Stimulated activated CD8-positive, alpha-beta memory T cell treated with anti-CD3 and anti-CD28 coated beads, Interleukin-7, amount 100 ng/mL, for 4 hours (primary cell): Measurements from ENCODE around the gene MBP.
"Not testable (repeated sequence)": the region's sequence is repeated elsewhere in the genome, so short reads cannot be mapped to it uniquely, and the experiment has no call there.

ENCODE experiments used
- DNase-seq, 2 donors: peaks; one replicate each; pipeline ENCODE4 v3.0.0-alpha.2; 2020; ENCODE audit warnings: low read depth in 2 of 2

The MBP gene

DNA sequence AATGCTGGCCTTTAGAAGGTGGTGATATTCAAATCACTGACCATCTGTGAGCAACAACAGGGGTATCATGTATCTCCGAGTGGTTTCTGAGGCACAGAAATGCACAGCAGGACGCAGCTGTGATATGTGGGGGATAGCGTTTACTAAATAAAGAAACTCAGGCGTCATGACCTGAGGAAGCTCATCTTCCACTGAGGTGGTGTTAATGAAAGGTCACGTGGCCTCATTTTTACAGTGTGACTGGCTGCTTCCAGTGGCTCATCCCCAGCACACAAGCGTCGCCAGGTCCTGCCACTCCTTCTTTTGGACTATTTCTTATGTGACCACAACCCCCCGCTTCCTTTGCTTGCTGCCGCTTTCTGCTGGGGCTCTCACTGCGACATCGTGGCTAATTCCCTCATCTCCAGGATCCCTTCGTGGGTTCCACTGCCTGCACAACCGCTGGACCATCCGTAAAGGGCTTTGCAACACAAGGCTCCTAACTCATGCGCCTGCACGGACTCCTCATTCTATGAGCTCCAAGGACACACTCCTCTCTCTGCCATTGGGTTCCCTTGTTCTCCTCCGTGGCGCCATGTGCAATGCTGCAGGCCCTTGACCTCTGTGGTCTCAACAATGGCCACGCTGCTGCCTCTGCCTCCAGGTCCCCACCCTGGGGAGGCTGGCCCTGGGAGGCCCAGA is 109.3 kb downstream of the MBP start:
- DNase-seq: no peak

GRCh38 chr18:77022556-77022955 is 110.0 kb downstream of the MBP start:
- no peak for DNase-seq

GRCh38 chr18:77022116-77022515 is 110.5 kb downstream of the MBP start:
- DNase-seq: no peak

DNA sequence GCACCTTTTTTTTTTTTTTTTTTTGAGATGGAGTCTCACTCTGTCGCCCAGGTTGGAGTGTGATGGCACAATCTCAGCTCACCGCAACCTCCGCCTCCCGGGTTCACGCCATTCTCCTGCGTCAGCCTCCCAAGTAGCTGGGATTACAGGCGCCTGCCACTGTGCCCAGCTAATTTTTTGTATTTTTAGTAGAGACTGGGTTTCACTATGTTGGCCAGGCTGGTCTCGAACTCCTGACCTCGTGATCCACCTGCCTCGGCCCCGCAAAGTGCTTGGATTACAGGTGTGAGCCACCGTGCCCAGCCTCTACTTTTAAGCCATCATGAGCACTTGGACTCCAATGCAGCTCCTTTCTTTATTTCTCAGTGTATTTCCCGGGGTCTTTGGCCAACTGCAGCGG is 111.1 kb downstream of the MBP start:
- DNase-seq: not testable (repeated sequence)

DNA sequence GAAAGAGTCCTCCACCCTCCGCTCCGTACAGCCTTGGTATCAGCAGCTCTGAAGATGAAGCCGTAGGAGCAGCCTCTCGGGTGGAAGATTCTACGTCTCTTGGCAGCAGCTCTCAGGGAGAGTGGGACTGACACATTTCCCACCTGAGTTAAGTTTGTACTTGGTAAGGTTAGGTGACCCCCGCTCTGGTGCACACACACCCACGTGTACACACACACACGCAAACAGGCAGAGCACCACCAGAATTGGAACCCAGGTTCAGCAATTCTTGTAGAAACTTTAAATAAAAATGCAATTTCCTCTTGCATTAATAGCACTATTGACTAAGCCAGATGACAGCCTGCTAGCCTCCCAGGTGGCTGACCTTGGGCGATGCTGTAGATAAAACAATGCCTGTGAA is 111.5 kb downstream of the MBP start:
- DNase-seq: no peak

DNA sequence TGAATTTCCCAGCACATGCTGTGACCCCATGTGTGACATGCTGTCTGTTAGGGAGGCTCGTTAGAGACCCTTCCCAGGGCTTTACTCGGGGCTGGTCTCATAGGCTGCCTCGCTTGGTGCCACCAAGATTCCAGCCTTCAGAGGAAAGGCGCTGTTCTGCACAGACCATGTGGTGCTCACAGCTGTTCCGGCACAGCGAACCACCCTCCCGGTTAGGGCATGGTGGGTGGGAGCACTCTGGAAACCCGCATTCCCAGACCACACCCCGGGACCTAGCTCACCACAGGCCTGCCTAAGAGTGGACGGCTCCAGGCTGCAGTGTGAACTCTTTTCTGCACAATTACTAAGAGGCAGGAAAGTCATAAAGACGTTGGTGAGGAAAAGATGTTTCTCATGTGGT is 112.0 kb downstream of the MBP start:
- no peak for DNase-seq

DNA sequence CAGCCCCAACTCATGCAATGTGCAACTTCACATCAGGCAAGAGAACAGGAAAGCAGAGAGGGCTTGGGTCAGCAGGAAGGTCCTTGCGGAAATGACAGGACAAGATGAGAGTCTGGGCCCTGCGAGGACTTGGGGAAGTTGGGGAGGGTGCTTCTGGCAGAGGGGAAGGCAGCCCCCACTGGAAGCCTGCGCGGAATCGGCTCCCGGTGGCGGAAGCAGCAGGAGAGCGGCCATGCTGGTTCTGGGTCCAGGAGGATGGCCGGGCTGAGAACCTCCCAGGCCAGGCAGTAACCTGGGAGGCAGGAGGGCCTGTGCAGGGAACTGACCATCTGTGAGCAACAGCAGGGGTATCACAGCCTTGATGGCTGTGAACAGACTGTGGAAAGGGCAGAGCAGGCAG is 112.9 kb downstream of the MBP start:
- DNase-seq: no peak

DNA sequence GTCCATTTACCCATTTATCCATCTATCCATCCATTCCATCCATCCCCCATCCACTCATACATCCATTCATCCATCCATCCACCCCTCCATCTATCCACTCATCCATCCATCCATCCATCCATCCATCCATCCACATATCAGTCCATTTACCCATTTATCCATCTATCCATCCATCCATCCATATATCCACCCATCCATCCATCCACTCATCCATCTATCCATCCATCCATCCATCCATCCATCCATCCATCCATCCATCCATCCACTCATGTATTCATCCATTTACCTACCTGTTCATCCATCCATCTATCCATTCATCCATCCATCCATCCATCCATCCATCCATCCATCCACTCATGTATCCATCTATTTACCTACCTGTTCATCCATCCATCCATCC is 113.9 kb downstream of the MBP start:
- not testable (repeated sequence) for DNase-seq

- DNase-seq: no peak
These were observed 115.2 kb downstream of the MBP start for GRCh38 chr18:77017355-77017754.

DNA sequence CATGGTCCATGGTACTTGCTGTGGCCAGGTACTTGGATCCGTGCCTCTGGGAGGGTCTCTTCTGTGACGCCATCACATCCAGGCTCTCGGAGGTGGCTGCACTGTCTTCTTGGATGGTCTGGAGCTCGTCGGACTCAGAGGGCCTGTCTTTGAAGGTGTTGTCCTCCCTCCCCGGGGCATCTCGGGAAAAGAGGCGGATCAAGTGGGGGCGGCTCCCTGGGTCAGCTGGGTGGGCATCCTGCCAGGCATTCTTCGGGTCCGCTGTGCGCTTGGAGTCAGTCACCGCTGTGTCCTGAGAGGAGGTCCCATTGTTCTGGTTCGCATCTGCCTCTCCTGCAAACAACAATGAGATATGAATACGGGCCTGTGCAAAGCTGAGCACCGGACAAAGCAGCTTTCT is 115.6 kb downstream of the MBP start:
- no peak for DNase-seq

DNA sequence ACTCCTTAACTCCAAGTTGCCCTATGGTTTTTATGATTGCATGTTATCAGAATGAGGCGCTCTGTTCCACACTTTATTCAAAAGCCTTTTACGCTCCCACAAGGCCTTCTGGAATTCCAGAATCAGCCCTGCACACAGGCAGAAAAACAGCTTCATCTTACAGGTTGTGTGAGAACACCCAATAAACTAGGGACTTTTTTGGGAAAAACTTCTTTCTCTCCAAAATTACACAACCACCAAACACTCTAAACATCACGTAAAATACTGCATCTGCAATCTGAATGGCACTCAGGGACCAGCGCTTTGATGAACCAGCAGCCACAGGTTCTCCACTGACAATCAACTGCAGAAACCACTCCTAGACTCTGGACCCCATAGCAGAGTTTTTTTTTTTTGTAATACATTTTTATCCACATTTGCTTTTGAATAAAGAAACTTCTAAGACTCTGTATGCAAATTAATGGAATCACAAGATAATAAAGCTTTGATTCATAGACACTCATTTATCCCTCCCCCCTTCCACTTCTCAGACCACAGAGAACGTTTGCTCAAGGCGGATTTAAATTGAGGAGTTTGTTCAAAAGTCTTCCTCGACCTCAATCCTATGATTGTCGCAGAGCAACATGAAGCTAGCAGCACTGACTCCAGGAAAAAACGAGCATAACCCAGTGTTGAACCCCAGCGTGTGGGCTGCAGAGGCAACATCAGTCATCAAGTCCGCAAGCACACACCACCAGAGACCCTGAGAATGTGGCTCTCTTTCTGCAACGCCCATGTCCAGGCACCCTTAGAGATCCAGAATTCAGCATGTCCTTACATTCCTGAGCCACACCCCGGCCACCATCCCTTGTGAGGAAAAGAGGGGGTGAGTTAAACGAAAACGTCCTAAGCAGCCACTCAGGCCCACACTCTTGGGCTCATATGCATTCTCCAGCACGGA is 116.5 kb downstream of the MBP start:
- no peak for DNase-seq

DNA sequence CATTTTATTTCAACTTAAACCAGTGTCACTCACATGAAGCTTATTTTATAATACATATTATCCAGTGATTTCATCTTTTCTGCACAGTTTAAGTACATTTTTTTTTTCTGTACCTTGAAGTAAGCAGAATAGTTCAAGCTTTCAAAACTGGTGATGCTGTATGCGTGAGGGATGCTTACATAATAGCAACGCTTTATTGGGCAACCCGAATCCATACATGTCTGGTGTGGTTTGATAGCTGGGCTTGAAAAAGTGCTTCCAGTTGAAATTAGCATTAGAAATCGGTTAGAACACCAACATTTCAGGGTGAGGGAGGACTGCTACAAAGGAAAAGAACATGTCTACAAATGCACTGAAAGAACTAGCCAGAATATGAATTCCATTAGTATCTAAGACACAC is 117.4 kb downstream of the MBP start:
- no peak for DNase-seq

GRCh38 chr18:77014538-77014937 is 118.0 kb downstream of the MBP start:
- no peak for DNase-seq

DNA sequence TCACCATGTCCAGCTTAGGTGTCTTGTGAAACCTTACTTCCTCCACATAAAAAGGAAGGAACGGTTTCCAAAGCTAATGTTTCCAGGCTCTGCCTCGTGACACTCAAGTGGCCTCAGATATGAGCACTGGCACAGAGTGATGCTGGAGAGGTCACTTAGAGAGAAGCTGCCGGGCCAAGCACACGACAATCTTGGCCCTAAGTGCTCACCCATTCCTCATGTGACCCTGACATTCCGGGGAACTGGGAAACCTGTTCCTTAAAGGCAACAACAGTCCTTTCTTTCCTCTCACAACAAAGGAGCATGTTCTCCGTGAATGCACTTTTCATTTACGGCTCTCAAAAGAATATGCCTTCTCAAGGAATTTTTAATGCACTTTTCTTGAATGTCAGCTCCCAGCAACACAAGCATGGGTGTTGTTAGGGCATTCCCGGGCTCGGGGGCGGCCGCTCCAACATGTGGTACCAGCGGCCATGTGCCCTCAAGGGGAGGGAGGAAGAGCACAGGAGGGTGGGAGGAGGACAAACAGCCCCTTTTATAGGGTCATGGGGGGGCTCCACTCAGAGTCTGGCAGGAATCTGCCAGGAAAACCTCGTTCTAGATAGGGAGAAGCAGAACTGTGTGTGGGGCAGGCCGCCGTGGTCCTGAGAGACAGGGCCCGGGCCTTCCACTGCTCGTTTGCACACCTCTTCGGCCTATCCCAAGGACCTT is 118.6 kb downstream of the MBP start:
- no peak for DNase-seq

DNA sequence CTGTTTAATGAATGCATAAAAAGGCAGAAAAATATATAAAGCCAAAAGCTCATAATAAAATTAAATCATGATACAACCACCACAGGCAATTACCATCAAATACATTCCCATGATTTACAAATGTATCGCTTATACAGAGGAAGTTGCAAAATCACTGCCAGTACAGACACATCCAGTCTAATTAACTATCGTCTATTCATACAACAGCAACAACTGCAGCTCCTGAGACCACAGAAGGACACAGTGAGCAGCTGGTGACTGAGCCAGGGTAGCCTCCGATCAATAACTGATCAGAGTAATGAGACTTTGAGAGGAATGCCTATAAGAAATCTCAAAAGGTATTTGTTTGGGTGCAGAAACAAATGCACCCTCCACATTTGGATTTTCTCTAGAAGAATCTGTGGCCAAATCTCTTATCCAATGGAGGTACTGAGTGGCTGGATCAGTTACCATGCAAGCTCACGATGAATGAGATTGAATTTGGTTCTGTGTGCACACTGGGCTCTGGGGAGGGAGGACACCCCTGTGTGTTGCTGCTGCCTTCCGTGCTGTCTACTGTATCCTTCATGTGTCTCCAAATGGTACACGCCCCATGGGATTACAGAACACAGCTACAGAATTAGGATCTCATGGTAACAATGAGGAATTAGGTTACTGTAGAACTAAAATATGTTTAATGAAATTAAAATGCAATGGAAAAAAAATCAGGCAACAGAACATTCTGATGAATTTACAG is 119.6 kb downstream of the MBP start:
- DNase-seq: no peak

DNA sequence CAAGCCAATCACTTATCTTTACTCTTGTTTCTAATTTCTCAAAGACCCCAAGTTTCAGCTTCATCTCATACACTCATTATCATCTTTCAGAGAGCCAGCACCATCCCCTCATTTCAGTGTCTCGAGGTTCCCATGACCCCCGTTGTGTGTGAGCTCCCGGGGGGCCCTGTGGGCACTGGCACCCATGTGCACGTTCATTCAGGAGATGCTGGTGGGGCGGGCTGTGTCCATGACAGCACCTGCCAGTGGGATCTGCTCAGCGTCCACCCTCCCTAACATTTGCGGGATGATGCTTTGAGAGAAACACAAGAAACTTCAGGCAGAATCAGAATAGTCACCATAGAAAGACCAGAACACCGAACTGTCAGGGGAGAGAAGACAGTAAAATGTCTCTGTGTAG is 120.5 kb downstream of the MBP start:
- DNase-seq: no peak

DNA sequence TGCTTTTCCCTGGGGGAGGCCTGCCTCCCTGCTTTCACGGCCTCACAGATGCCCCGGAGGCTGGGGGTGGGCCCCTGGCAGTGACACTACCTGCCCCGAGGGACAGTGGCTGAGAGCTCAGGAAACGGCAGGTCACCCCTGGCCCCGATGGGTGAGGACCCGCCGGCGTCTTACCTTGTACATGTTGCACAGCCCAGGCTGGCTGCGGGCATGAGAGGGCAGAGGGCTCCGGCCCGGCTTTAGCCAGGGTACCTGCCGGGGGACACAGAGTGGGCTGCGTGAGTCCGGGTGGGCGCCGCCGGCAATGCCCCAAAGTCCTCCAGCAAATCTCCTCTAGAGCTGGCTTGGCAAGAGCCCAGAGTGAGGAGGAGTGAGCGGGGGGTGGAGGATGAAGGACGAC is 122.9 kb downstream of the MBP start:
- DNase-seq: no peak

DNA sequence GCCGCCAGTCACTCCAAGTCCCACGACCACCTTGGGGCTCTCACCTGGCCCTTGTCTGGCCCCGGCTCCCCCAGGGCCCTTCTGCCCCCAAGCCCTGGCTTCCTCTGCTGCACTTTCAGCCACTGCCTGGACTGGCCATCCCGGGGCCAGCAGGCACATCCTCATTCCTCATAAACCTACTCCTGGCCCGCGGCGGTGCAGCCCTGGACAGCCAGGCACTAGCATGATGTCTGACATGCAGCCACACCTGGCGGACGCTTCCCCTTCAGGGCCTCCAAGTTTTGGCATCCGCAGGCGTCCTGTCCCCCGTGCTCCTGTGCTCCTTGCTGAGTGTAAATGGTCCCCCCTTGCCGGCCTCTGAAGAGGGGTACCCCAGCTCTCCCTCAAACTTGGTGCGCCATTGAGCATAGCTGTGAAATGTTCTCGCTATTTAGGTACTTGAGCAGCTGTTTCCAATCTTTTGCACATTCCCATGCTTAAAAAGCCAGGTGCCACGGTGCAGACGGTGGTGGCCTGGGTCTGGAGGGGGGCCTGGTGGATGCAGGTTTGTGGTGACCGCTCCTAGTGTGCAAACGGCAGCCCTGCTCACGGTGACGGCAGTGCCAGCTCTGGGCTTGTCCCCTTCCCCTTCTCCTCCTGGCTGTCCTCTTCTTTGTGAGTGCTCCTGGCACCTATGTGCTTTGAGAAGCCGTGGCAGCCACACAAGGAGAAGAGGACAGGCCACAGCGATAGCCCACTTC is 123.8 kb downstream of the MBP start:
- DNase-seq: no peak

GRCh38 chr18:77008006-77008405 is 124.6 kb downstream of the MBP start:
- DNase-seq: no peak

GRCh38 chr18:77007251-77007650 is 125.3 kb downstream of the MBP start:
- DNase-seq: no peak
